WTC11 (cell line): ENCODE measurements around the gene CDH2.

Experiments used
- CTCF ChIP-seq: fragments of 200-600 bp; IDR thresholded peaks from 2 replicates; pipeline ENCODE4 v1.8.0; 2022; ENCODE audit warnings: antibody characterized with exemption
- MAX ChIP-seq: sonication (generic); formaldehyde crosslinking; IDR thresholded peaks from 2 replicates; pipeline ENCODE4 v1.8.0; 2022; ENCODE audit warnings: mild to moderate bottlenecking, missing genetic modification reagents
- MXD4 ChIP-seq: fragments of 250-450 bp; sonication (Bioruptor Pico); IDR thresholded peaks from 2 replicates; pipeline ENCODE4 v1.8.0; 2021; ENCODE audit warnings: mild to moderate bottlenecking, moderate library complexity, borderline replicate concordance
- TCF7 ChIP-seq: sonication (generic); formaldehyde crosslinking; IDR thresholded peaks from 2 replicates; pipeline ENCODE4 v1.8.0; 2022; ENCODE audit warnings: mild to moderate bottlenecking, low read depth, missing genetic modification reagents, moderate library complexity
- ZNF317 ChIP-seq: sonication (generic); formaldehyde crosslinking; IDR thresholded peaks from 2 replicates; pipeline ENCODE4 v1.8.1; 2023; ENCODE audit warnings: low read depth, mild to moderate bottlenecking, moderate library complexity, missing genetic modification reagents, borderline replicate concordance

GRCh38 chr18:28039691-28040090 is 137.2 kb downstream of the CDH2 start:
- no peak for TF ChIP-seq CTCF
- TF ChIP-seq MXD4 (CRISPR knock-in tag) = no peak
- TF ChIP-seq ZNF317 (CRISPR knock-in tag) = no peak
- no peak for TF ChIP-seq MAX (CRISPR knock-in tag)
- TF ChIP-seq TCF7 (CRISPR knock-in tag) = no peak
